Esophagus squamous epithelium (tissue), 4 donors: ENCODE measurements around the gene ZBTB45.

Source experiments
- CTCF ChIP-seq, 6 experiments: fragments of 450-650 bp in 4 of 6; fragments of 200-600 bp in 2 of 6; sonication (generic) in 2 of 6; IDR thresholded peaks; one replicate each; pipeline ENCODE4 v1.5.1; 2016 to 2019; ENCODE audit warnings: antibody characterized with exemption in 6 of 6, mild to moderate bottlenecking in 4 of 6, moderate library complexity in 4 of 6
- POLR2A ChIP-seq, 4 donors: fragments of 450-650 bp; IDR thresholded peaks; one replicate each; pipeline ENCODE4 v1.6.1; 2017; ENCODE audit warnings: antibody characterized with exemption in 4 of 4, mild to moderate bottlenecking in 4 of 4, moderate library complexity in 3 of 4

- TF ChIP-seq CTCF (IDR thresholded peaks at IDR 0.05) (no peak), POLR2A (IDR thresholded peaks at IDR 0.05) (no peak)
Observed at GRCh38 chr19:58469241-58470013, 50.2 kb downstream of the ZBTB45 start.
